Fibroblast of lung (primary cell): ENCODE results near the gene CHN2.

Source experiments
- CTCF ChIP-seq, 2 donors: IDR thresholded peaks in 1 of 2; conservative IDR thresholded peaks in 1 of 2; 1 replicate in 1 of 2; 2 replicates in 1 of 2; pipeline ENCODE4 v1.5.1; 2011 to 2012; ENCODE audit warnings: low read length in 2 of 2, control low read depth in 1 of 2, inconsistent platforms in 1 of 2, low read depth in 1 of 2, mild to moderate bottlenecking in 1 of 2
- EZH2 ChIP-seq: IDR thresholded peaks from 2 replicates; pipeline ENCODE4 v1.5.1; 2012; ENCODE audit warnings: low read length, control low read depth, mild to moderate bottlenecking; ENCODE audit errors: missing control alignments

DNA sequence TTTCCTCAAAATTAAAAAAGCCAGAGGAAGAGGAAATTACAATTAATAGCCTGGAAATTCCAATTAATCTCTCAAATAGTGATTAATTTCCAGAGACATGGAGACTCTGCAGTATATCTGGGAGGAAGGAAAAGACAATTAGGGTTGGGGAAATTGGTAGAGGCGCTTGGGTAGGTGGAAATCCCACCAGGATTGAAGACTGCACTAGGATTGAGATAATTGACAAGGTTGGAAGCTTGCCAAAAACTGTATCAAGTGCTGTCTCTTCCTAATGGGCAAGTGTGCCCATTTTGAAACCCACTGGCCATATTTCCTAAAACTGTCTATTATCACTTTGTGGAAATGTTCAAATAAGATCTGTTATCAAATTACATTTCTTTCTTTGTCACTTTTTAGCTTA is 21.6 kb downstream of the CHN2 start:
- TF ChIP-seq CTCF (conservative IDR thresholded peaks at IDR 0.05 in 1 of 2, IDR thresholded peaks at IDR 0.05 in 1 of 2; ENCODE audit: low read depth in 1 of 2, low read length in 2 of 2) (no peak), EZH2 (no peak)
